ENCODE data around the gene PCDHGA6.
"Not testable (repeated sequence)": the region's sequence is repeated elsewhere in the genome, so short reads cannot be mapped to it uniquely, and the experiment has no call there.

PCDHGA6 gene

DNA sequence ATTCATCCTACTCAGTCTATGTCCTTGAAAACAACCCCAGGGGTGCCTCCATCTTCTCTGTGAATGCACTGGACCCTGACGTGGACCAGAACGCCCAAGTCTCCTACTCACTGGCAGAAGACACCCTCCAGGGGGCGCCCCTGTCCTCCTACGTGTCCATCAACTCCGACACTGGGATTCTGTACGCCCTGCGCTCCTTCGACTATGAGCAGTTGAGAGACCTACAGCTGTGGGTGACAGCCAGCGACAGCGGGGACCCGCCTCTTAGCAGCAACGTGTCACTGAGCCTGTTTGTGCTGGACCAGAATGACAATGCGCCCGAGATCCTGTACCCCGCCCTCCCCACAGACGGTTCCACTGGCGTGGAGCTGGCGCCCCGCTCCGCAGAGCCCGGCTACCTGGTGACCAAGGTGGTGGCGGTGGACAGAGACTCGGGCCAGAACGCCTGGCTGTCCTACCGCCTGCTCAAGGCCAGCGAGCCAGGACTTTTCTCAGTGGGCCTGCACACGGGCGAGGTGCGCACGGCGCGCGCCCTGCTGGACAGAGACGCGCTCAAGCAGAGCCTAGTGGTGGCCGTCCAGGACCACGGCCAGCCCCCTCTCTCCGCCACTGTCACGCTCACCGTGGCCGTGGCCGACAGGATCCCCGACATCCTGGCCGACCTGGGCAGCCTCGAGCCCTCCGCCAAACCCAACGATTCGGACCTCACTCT lies 1.9 kb downstream of the PCDHGA6 start:
- H3K27me3 Mint-ChIP-seq, result peaks cover 57% of the 10 kb centered on the region
- H3K36me3 Mint-ChIP-seq, result peaks cover 13% of the 10 kb centered on the region
- not testable (repeated sequence) for H3K4me1 Mint-ChIP-seq (ENCODE audit: low read depth); H3K4me3 Mint-ChIP-seq; H3K27ac Mint-ChIP-seq; H3K9me3 Mint-ChIP-seq (ENCODE audit: low read depth)

DNA sequence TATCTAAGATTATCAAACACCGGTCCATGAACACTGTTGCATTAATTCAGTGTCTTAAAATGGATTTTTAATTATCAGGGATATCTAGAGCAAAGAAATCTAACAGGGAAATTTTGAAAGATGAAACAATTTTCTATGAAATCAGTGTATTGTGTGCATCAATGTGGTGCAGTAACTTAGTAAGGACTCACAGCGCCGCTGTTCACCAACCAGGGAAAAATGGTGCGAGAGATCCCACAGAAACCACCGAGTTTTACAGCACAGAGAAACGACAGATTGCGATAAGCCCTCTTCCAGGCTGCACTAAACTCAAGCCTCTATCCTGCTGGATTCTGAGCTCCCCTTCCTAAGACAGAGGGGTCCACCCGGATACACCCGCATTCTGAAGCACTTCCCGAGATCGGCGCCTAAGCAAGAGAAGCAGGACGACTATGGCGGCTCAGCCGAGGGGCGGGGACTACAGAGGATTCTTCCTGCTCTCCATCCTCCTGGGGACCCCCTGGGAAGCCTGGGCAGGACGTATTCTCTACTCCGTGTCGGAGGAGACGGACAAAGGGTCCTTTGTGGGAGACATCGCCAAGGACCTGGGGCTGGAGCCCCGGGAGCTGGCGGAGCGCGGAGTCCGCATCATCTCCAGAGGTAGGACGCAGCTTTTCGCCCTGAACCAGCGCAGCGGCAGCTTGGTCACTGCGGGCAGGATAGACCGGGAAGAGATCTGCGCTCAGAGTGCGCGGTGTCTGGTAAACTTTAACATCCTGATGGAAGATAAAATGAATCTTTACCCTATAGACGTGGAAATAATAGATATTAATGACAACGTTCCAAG lies 9.0 kb downstream of the PCDHGA6 start, which contains the start of gene PCDHGA7:
PCDHGA7 (plus strand) TSS at position 274 of the 826 bp plus-strand sequence; CDS start at position 432, 158 bp downstream.
- H3K4me1 Mint-ChIP-seq (ENCODE audit: low read depth), result no peaks in the 10 kb centered on the region
- no peak within 1 kb of the TSS for H3K27ac Mint-ChIP-seq
- H3K9me3 Mint-ChIP-seq (ENCODE audit: low read depth), result peaks cover 15% of the 10 kb centered on the region
- peaks cover 15% of the 10 kb centered on the region for H3K36me3 Mint-ChIP-seq
- H3K4me3 Mint-ChIP-seq, result peak within 1 kb of the TSS; percentile 82
- peaks cover 70% of the 10 kb centered on the region for H3K27me3 Mint-ChIP-seq

DNA sequence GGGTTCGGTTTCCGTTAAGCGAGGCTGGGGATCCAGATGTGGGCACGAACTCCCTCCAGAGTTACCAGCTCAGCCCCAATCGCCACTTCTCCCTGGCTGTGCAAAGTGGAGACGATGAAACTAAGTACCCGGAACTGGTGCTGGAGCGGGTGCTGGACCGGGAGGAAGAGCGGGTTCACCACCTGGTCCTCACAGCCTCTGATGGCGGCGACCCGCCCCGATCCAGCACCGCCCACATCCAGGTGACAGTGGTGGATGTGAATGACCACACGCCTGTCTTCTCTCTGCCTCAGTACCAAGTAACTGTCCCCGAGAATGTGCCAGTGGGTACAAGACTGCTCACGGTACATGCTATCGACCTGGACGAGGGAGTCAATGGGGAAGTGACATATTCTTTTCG lies 9.7 kb downstream of the PCDHGA6 start:
- Mint-ChIP-seq H3K36me3 (peaks cover 18% of the 10 kb centered on the region), H3K9me3 (ENCODE audit: low read depth) (peaks cover 16% of the 10 kb centered on the region), H3K27me3 (peaks cover 73% of the 10 kb centered on the region), H3K4me3 (peak overlapping the region; percentile 82), H3K27ac (no peak overlapping the region), H3K4me1 (ENCODE audit: low read depth) (no peaks in the 10 kb centered on the region)

DNA sequence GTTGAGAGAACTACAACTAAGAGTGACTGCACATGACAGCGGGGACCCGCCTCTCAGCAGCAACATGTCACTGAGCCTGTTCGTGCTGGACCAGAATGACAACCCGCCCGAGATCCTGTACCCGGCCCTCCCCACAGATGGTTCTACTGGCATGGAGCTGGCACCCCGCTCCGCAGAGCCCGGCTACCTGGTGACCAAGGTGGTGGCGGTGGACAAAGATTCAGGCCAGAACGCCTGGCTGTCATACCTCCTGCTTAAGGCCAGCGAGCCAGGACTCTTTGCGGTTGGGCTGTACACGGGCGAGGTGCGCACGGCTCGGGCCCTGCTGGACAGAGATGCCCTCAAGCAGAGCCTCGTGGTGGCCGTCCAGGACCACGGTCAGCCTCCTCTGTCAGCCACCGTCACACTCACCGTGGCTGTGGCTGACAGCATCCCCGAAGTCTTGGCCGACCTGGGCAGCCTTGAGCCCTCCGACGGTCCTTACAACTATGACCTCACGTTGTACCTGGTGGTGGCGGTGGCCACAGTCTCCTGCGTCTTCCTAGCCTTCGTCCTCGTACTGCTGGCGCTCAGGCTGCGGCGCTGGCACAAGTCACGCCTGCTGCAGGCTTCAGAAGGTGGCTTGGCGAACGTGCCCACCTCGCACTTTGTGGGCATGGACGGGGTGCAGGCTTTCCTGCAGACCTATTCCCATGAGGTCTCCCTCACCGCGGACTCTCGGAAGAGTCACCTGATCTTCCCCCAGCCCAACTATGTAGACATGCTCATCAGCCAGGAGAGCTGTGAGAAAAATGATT lies 11.0 kb downstream of the PCDHGA6 start:
- no peaks in the 10 kb centered on the region for H3K4me1 Mint-ChIP-seq (ENCODE audit: low read depth)
- no peak overlapping the region for H3K4me3 Mint-ChIP-seq
- H3K27me3 Mint-ChIP-seq, result peaks cover 70% of the 10 kb centered on the region
- no peak overlapping the region for H3K27ac Mint-ChIP-seq
- peaks cover 16% of the 10 kb centered on the region for H3K36me3 Mint-ChIP-seq
- peaks cover 18% of the 10 kb centered on the region for H3K9me3 Mint-ChIP-seq (ENCODE audit: low read depth)

DNA sequence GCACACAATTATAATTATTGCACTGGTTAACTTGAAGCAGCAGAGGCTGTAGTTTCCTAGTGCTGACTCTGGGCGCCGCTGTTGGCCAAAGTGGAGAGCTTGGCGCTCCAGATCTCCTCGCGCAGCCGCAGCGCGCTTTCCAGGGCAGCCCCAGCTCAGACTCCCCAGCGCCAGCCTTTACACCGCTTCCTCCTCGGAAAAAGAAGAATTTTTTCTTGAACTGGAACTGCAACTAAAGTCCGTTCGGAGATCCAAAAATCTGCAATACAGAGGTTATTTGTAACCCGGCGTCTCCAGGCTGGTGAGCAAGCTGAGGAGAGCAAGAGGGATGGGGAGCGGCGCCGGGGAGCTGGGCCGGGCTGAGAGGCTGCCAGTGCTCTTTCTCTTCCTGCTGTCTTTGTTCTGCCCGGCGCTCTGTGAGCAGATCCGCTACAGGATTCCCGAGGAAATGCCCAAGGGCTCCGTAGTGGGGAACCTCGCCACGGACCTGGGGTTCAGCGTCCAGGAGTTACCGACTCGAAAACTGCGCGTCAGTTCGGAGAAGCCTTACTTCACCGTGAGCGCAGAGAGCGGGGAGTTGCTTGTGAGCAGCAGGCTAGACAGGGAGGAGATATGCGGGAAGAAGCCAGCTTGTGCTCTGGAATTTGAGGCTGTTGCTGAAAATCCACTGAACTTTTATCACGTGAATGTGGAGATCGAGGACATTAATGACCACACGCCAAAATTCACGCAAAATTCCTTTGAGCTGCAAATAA lies 14.0 kb downstream of the PCDHGA6 start, which contains the start of gene PCDHGB4:
PCDHGB4 (plus strand) TSS at position 142 of the 755 bp plus-strand sequence; CDS start at position 329, 187 bp downstream.
- peaks cover 22% of the 10 kb centered on the region for H3K9me3 Mint-ChIP-seq (ENCODE audit: low read depth)
- not testable (repeated sequence) for H3K4me1 Mint-ChIP-seq (ENCODE audit: low read depth)
- H3K36me3 Mint-ChIP-seq, result peaks cover 12% of the 10 kb centered on the region
- peak within 1 kb of the TSS; percentile 52 for H3K4me3 Mint-ChIP-seq
- H3K27ac Mint-ChIP-seq, result peak within 1 kb of the TSS; percentile 6
- peaks cover 65% of the 10 kb centered on the region for H3K27me3 Mint-ChIP-seq

DNA sequence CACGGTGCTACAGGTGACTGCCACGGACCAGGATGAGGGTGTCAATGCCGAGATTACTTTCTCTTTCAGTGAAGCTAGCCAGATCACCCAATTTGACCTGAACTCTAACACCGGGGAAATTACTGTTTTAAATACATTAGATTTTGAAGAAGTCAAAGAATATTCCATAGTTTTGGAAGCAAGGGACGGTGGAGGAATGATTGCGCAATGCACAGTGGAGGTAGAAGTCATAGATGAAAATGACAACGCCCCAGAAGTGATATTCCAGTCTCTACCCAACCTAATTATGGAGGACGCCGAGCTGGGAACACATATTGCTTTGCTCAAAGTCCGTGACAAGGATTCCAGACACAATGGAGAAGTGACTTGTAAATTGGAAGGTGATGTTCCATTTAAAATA lies 15.0 kb downstream of the PCDHGA6 start:
- Mint-ChIP-seq H3K36me3 (peaks cover 12% of the 10 kb centered on the region), H3K27me3 (peaks cover 64% of the 10 kb centered on the region), H3K4me3 (no peak overlapping the region), H3K4me1 (ENCODE audit: low read depth) (no peaks in the 10 kb centered on the region), H3K27ac (peak overlapping the region; percentile 6), H3K9me3 (ENCODE audit: low read depth) (peaks cover 26% of the 10 kb centered on the region)

DNA sequence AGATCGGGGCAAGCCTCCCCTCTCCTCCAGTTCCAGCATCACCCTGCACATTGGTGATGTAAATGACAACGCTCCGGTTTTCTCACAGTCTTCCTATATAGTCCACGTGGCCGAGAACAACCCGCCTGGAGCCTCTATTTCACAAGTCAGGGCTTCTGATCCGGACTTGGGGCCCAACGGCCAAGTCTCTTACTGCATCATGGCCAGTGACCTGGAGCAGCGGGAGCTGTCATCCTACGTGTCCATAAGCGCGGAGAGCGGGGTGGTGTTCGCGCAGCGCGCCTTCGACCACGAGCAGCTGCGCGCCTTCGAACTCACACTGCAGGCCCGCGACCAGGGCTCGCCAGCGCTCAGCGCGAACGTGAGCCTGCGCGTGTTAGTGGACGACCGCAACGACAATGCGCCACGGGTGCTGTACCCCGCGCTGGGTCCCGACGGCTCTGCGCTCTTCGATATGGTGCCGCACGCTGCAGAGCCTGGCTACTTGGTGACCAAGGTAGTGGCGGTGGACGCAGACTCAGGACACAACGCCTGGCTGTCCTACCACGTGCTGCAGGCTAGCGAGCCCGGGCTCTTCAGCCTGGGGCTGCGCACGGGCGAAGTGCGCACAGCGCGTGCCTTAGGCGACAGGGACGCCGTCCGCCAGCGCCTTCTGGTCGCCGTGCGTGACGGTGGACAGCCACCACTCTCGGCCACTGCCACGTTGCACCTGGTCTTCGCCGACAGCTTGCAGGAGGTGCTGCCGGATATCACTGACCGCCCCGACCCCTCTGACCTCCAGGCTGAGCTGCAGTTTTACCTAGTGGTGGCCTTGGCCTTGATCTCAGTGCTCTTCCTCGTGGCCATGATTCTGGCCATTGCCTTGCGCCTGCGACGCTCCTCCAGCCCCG lies 15.7 kb downstream of the PCDHGA6 start:
- Mint-ChIP-seq H3K4me1 (ENCODE audit: low read depth) (no peaks in the 10 kb centered on the region), H3K36me3 (peaks cover 18% of the 10 kb centered on the region), H3K4me3 (no peak overlapping the region), H3K9me3 (ENCODE audit: low read depth) (peaks cover 26% of the 10 kb centered on the region), H3K27me3 (peaks cover 64% of the 10 kb centered on the region), H3K27ac (no peak overlapping the region)

DNA sequence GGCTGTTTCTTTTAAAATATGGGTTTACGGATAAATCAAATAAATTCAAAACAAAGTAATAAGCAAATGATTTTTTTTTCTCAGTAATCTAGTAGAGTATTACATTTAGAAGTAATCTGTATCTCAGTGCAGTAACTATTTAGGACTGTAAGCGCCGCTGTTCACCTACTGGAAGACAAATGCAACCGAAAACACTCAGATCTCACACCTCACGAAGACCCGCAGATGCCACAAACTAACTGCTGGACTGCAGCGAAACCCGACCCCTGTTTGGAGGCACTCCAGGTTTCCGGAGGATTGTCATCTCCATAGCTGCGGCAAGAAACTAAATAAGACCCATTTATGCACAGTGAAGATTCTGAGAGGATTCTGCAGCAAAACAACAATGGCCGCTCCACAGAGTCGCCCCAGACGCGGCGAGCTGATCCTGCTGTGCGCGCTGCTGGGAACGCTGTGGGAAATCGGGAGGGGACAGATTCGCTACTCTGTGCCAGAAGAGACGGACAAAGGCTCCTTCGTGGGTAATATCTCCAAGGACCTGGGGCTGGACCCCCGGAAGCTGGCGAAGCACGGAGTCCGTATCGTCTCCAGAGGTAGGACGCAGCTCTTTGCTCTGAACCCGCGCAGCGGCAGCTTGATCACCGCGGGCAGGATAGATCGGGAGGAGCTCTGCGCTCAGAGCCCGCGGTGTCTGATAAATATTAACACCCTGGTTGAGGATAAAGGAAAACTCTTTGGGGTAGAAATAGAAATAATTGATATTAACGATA lies 18.9 kb downstream of the PCDHGA6 start, which contains the start of gene PCDHGA8:
PCDHGA8 (plus strand) TSS at position 205 of the 770 bp plus-strand sequence; CDS start at position 386, 181 bp downstream.
- H3K36me3 Mint-ChIP-seq, result peaks cover 20% of the 10 kb centered on the region
- no peaks in the 10 kb centered on the region for H3K4me1 Mint-ChIP-seq (ENCODE audit: low read depth)
- peaks cover 53% of the 10 kb centered on the region for H3K27me3 Mint-ChIP-seq
- H3K4me3 Mint-ChIP-seq, result no peak within 1 kb of the TSS
- no peak within 1 kb of the TSS for H3K27ac Mint-ChIP-seq
- H3K9me3 Mint-ChIP-seq (ENCODE audit: low read depth), result peaks cover 11% of the 10 kb centered on the region

DNA sequence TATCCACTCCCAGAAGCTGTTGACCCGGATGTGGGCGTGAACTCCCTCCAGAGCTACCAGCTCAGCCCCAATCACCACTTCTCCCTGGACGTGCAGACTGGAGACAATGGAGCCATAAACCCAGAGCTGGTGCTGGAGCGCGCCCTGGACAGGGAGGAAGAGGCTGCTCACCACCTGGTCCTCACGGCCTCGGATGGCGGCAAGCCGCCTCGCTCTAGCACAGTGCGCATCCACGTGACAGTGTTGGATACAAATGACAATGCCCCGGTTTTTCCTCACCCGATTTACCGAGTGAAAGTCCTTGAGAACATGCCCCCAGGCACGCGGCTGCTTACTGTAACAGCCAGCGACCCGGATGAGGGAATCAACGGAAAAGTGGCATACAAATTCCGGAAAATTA lies 19.6 kb downstream of the PCDHGA6 start:
- Mint-ChIP-seq H3K4me1 (ENCODE audit: low read depth) (no peaks in the 10 kb centered on the region), H3K27me3 (peaks cover 51% of the 10 kb centered on the region), H3K9me3 (ENCODE audit: low read depth) (peaks cover 11% of the 10 kb centered on the region), H3K27ac (no peak overlapping the region), H3K4me3 (no peak overlapping the region), H3K36me3 (peaks cover 18% of the 10 kb centered on the region)

DNA sequence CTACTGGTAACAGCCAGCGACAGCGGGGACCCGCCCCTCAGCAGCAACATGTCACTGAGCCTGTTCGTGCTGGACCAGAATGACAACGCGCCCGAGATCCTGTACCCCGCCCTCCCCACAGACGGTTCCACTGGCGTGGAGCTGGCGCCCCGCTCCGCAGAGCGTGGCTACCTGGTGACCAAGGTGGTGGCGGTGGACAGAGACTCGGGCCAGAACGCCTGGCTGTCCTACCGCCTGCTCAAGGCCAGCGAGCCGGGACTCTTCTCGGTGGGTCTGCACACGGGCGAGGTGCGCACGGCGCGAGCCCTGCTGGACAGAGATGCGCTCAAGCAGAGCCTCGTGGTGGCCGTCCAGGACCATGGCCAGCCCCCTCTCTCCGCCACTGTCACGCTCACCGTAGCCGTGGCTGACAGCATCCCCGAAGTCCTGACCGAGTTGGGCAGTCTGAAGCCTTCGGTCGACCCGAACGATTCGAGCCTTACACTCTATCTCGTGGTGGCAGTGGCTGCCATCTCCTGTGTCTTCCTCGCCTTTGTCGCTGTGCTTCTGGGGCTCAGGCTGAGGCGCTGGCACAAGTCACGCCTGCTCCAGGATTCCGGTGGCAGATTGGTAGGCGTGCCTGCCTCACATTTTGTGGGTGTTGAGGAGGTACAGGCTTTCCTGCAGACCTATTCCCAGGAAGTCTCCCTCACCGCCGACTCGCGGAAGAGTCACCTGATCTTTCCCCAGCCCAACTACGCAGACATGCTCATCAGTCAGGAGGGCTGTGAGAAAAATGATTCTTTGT lies 20.9 kb downstream of the PCDHGA6 start:
- not testable (repeated sequence) for H3K27ac Mint-ChIP-seq, H3K4me3 Mint-ChIP-seq

DNA sequence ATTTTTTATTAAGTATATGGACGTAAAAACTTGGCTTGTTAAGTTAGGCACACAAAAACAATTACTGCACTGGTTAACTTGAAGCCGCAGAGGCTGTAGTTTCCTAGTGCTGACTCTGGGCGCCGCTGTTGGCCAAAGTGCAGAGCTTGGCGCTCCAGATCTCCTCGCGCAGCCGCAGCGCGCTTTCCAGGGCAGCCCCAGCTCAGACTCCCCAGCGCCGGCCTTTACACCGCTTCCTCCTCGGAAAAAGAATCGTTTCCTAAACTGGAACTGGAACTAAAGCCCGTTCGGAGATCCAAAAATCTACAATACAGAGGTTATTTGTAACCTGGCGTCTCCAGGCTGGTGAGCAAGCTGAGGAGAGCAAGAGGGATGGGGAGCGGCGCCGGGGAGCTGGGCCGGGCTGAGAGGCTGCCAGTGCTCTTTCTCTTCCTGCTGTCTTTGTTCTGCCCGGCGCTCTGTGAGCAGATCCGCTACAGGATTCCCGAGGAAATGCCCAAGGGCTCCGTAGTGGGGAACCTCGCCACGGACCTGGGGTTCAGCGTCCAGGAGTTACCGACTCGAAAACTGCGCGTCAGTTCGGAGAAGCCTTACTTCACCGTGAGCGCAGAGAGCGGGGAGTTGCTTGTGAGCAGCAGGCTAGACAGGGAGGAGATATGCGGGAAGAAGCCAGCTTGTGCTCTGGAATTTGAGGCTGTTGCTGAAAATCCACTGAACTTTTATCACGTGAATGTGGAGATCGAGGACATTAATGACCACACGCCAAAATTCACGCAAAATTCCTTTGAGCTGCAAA lies 24.3 kb downstream of the PCDHGA6 start, which contains the start of gene PCDHGB5:
PCDHGB5 (plus strand) TSS at position 192 of the 796 bp plus-strand sequence; CDS start at position 373, 181 bp downstream.
- H3K4me1 Mint-ChIP-seq (ENCODE audit: low read depth); H3K27ac Mint-ChIP-seq: not testable (repeated sequence)
- peaks cover 24% of the 10 kb centered on the region for H3K36me3 Mint-ChIP-seq
- peaks cover 46% of the 10 kb centered on the region for H3K27me3 Mint-ChIP-seq
- peak within 1 kb of the TSS; percentile 61 for H3K4me3 Mint-ChIP-seq
- H3K9me3 Mint-ChIP-seq (ENCODE audit: low read depth), result peaks cover 15% of the 10 kb centered on the region

More for the DNA sequence above, 20.9 kb downstream of the PCDHGA6 start:
- H3K27me3 Mint-ChIP-seq, result peaks cover 50% of the 10 kb centered on the region
- peaks cover 21% of the 10 kb centered on the region for H3K36me3 Mint-ChIP-seq
- not testable (repeated sequence) for H3K4me1 Mint-ChIP-seq (ENCODE audit: low read depth)
- H3K9me3 Mint-ChIP-seq (ENCODE audit: low read depth), result peaks cover 14% of the 10 kb centered on the region
